Gastrocnemius medialis (tissue), 4 donors: ENCODE results near the gene MAP7D2.

Experiments used
- POLR2A ChIP-seq, 2 donors: fragments of 450-650 bp; IDR thresholded peaks; one replicate each; pipeline ENCODE4 v1.6.1; 2017; ENCODE audit warnings: antibody characterized with exemption in 2 of 2, mild to moderate bottlenecking in 2 of 2, moderate library complexity in 2 of 2
- TF ChIP-seq, protein P1 (sequence below), 5 experiments: fragments of 450-650 bp in 3 of 5; fragments of 200-600 bp in 2 of 5; sonication (generic) in 2 of 5; IDR thresholded peaks in 4 of 5; conservative IDR thresholded peaks in 1 of 5; 1 replicate in 4 of 5; 2 replicates in 1 of 5; pipeline ENCODE4 v1.5.1; 2016 to 2019; ENCODE audit warnings: antibody characterized with exemption in 5 of 5, mild to moderate bottlenecking in 3 of 5, moderate library complexity in 3 of 5

DNA sequence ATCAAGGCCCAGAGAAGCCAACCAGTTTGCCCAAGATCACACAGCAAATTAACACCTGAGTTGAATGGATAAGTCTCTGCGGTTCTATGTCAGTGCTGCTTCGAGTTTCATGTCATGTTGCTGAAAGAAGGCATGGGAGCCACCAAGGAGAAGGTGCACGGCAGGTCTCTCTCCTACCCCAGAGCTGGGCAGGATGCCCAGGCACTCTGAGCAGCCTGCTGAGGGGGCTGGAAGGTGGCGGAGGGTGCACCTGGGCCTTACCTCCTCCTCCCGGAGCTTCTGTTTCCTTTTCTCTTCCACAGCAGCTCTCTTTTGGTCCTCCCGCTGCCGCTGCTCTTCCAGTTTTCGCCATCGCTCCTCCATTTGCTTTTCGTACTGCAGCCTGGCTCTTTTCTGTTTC is 53.6 kb downstream of the MAP7D2 start:
- TF ChIP-seq, protein P1, sequence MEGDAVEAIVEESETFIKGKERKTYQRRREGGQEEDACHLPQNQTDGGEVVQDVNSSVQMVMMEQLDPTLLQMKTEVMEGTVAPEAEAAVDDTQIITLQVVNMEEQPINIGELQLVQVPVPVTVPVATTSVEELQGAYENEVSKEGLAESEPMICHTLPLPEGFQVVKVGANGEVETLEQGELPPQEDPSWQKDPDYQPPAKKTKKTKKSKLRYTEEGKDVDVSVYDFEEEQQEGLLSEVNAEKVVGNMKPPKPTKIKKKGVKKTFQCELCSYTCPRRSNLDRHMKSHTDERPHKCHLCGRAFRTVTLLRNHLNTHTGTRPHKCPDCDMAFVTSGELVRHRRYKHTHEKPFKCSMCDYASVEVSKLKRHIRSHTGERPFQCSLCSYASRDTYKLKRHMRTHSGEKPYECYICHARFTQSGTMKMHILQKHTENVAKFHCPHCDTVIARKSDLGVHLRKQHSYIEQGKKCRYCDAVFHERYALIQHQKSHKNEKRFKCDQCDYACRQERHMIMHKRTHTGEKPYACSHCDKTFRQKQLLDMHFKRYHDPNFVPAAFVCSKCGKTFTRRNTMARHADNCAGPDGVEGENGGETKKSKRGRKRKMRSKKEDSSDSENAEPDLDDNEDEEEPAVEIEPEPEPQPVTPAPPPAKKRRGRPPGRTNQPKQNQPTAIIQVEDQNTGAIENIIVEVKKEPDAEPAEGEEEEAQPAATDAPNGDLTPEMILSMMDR (IDR thresholded peaks at IDR 0.05 in 4 of 5, conservative IDR thresholded peaks at IDR 0.05 in 1 of 5), result no peak
- no peak for TF ChIP-seq POLR2A (IDR thresholded peaks at IDR 0.05)
